Left renal cortex interstitium (tissue), 4 donors: Measurements from ENCODE around the gene POU2F3. TPM values are rescaled to one million over a fixed set of nuclear protein-coding genes. Genes with fewer than 3 reads are reported as not detected.

Experiments used
- DNase-seq, 4 donors: peaks; one replicate each; pipeline ENCODE4 v3.0.0-alpha.2; 2013; ENCODE audit warnings: low read depth in 4 of 4, low spot score in 2 of 4, missing footprints in 1 of 4
- polyA plus RNA-seq, 4 donors: library from polyadenylated mRNA; unstranded; fragments of 120-200 nt; gene quantifications; one replicate each; pipeline ENCODE4 v1.2.1, GENCODE V29; 2013; ENCODE audit not compliant: insufficient read length in 4 of 4

Gene POU2F3
- polyA plus RNA-seq = 1 to 10 TPM in 1 of 4 donors, under 1 TPM in 3; 0.41 to 1.6 (median 0.69) TPM

DNA sequence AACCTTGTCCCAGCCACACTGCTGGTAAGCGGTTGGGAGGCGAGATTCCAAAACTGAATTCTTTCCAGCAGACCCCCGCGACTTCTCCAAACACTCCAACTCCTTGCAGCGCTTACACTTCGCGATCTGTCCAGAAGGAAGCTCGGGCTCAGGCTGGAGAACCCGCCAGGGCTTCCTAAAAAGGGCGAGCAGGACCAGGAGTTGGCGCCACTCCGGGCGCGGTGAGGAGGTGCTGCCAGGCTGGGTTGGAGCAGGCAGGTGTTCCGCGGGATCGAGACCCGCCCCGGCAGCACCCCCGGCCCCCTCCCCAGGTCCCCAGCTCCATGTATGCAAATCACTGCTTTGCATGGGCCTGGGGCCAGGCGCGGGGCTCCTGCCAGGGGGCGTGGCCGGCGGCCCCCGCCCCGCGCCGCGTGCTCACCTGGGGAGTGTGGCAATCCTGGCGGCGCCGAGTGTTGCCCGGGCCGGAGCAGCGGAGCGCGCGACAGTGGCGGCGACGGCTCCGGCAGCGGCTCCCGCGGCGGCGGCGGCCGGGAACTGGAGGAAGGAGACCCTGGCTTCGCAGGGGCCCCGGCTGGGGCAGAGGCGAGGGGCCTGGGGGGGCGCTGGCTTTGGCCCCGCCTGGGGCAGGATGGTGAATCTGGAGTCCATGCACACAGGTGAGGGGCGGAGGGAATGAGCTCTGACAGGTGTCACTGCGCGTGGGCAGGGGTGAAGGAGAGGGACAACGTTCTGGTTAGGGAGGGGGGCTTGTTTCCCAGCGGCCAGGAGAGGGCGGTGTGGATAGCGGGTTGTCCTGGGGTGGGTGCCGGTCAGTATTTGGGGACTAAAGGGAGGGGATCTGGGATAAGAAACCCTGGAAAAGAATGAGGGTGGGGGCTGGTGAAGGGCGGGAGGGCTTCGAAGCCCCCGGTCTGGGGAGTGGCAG is at the start of gene POU2F3:
Gene POU2F3 (plus strand): TSS at position 428 of the 928 bp plus-strand sequence. CDS start 204 bp downstream, at position 632.
- no peak for DNase-seq

- DNase-seq = no peak
Measured at GRCh38 chr11:120191058-120191457, 48.9 kb upstream of the POU2F3 start.

DNA sequence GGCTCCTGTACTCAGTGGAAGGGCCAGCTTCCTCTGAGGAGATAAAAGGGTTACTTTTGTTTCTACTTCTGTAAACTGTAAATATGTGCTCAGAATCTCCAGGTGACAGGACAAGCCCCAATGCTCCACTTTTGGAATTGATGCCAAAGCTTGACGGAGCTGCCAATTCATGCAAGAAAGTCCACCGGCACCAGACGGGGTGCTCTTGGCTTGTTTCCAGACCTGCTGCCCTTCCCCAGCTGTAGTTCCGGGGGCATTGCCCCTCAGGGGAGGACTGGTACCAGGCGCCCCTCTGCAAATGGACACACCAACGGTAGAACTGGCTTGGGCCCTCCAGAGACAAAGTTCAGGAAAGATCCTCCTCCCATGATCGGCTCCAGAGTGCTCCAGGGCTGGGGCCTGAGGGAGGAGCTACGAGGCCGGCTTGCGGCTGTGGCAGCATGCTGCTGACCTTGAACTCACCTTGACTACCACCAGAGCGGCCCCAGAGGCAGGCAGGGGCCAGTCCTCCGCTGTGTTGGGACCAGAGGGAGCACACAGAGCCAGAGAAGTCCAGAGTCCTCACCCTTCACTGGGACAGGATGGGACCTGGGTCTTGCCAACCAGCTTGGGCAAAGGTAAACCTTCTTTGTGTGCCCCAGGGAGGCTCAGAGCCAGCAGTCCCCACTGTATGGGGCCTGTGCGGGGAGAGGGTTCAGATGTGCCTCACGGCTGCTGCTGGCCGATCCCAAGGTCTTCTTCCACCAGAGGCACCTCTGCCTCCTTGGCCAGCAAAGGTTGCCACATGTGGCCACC is 46.9 kb upstream of the POU2F3 start:
- DNase-seq = no peak

GRCh38 chr11:120194166-120194565 is 45.8 kb upstream of the POU2F3 start:
- DNase-seq = no peak

DNA sequence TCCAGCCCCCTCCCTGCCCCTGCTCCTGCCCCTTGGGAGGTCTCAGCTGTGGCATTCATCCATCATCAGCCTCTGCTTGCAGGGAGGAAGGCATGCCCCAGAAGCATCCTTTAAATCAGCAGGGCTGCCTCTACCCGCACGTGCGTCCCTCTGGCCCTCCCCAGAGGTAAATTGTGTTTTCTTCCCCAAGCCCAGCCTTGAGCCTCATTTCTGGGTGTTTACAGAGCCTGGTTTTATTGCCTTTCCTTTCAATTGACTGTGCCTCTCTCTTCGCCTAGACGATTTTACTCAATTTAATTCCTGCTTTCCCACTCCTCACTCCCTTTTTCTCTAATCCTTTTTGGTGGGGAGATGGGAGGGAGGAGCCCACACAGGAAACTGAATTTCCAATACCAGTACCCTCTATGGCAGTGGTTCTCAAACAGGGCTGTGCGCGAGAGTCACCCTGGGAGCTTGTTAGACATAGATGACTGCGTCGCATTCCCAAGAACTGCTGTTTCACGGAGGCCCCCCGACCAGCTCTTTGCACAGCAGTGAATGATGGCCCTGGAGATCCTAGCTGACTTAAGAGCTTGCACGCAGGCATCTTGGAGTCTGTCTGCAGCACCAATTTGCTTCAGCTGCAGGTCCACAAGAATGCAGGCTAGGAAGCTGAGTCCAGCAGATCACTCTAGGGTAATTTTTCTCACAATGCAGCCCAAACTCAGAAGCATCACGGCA is 44.2 kb upstream of the POU2F3 start:
- no peak for DNase-seq

DNA sequence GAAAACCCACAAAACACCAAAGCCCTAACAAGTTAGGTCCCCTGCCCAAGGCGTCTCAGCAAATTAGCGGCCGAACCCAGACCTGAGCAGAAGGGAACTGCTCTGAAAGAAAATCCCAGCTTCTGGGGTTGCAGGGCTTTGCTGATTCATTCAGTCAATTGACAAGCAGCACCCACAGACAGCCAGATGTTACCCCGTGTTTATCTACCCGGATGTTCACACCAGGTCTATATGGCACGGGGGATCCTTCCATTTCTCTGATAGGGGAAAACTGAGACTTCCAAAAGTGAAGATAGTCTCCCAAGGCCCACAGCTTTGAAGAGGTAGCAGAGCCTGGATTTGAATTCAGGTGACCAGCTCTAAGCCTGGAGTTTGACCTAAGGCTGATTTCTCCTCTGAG is 43.1 kb upstream of the POU2F3 start:
- DNase-seq = no peak

- DNase-seq = peak in 3 of 4 donors; percentile 75 to 84 (median 84)
Measured at GRCh38 chr11:120197251-120197891, 42.6 kb upstream of the POU2F3 start.

GRCh38 chr11:120197977-120198376 is 42.0 kb upstream of the POU2F3 start:
- no peak for DNase-seq

DNA sequence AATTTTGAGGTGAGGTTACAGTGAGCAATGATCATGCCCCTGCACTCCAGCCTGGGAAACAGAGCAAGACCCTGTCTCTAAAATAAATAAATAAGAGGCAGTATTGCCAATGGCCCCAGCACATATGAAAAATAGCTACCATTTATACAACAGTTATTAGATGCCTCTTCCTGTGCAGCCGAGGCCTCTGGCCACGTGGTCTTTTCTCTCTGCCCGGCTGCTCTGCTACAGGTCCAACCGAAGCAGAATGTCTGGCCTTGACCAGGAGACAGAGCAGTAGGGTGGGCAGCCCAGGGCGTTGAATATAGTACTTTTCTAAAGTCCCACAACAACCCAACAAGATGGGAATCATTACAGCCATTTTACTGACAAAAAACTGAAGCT is 41.5 kb upstream of the POU2F3 start:
- no peak for DNase-seq

GRCh38 chr11:120198787-120199469 is 41.0 kb upstream of the POU2F3 start:
- no peak for DNase-seq

DNA sequence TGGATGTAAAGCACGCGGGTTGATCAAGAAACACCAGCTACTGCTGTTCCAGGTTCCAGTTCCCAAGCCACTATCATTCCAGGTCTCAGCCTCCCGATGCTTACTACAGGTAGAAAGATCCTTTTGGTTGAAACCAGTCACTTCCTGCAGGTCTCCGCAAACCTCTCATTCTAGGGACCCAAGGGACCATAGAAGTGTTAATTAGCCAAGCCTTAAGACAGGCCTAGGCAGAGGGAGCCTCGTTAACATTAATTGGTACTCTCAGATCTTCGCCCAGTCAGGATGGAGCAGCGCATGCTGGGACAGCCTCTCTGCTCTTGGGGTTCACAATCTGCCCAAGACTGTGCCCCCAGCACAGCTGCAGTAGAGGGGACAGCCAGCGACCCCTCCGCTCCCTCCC is 40.3 kb upstream of the POU2F3 start:
- no peak for DNase-seq

GRCh38 chr11:120200677-120201076 is 39.3 kb upstream of the POU2F3 start:
- DNase-seq = no peak

- no peak for DNase-seq
Measured at GRCh38 chr11:120201653-120202052, 38.3 kb upstream of the POU2F3 start.

- no peak for DNase-seq
Measured at GRCh38 chr11:120203626-120204025, 36.3 kb upstream of the POU2F3 start.

GRCh38 chr11:120205596-120206161 is 34.3 kb upstream of the POU2F3 start:
- no peak for DNase-seq

- DNase-seq = no peak
Measured at GRCh38 chr11:120207512-120207911, 32.4 kb upstream of the POU2F3 start.

DNA sequence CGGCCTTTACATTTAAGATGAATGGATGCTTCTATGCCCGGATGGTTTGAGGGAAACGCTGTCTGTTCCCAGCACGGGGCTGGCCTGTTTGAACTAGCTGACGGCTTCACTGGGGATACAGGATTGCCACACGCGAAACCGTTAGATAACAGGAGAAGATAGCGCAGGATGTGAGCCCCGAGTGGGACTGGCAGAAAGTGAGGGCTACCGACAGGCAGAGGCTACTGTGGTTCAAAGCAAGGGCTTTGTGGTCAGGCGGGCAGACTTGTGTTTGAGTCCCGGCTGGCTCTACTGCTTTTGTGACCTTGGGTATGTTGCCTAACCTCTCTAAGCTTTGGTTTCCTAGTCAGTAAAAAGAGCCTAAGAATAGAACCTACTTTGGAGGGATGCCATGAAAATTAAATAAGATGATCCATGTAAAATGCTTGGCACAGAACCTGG is 31.9 kb upstream of the POU2F3 start:
- DNase-seq = no peak

- no peak for DNase-seq
Measured at GRCh38 chr11:120208777-120209176, 31.2 kb upstream of the POU2F3 start.
